ENCODE data around the gene SNX27.

Gene SNX27

DNA sequence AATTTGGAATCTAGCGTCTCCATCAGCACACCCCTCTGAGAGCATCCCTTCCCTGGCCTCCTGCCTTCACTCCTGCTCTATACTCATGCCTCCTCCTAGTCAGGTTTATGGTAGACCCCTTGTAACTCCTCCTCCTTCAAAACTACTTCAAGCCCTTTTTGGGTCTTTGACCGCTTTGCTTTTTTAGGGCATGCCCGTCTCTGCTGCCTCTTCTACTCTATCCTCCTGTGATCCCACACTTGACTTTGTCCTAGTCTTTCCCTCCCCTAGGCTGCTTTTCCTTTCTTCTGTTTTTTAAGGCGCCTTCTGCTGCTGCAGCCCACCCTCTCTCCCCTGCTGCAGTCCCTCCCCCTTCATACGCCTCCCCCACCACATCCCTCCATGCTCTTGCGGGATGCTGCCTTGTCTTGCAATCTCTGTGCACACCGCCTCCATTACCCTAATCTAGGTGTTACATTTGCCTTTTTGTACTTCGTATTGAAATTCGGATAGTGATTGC is 1.5 kb downstream of the SNX27 start:
- no peaks in the 10 kb centered on the region for H3K9me3 ChIP-seq (ENCODE audit: control insufficient read depth, insufficient read depth, low read depth, low read length)
- ChIA-PET POLR2A (no interaction called here), CTCF (no interaction called here)
- H3K36me3 ChIP-seq (ENCODE audit: control insufficient read depth in 2 of 2, insufficient read depth in 1 of 2, low read length in 2 of 2) = peaks cover 0 to 7% of the 10 kb centered on the region in 2 experiments; a peak in 2 of 3 replicates
- peak overlapping the region; percentile 79; the same call in 1 of the 2 replicates for H3K27ac ChIP-seq (ENCODE audit: extremely low read depth, low read depth, low read length)
- H3K4me3 ChIP-seq (ENCODE audit: low read depth, low read length) = peak overlapping the region; percentile 97
- peaks cover 23% of the 10 kb centered on the region for H3K4me1 ChIP-seq (ENCODE audit: control insufficient read depth, insufficient read depth, low read length)
- no peak for TF ChIP-seq ZNF2 (tag by site-specific recombination; IDR thresholded peaks at IDR 0.05)
- TF ChIP-seq MEIS1 (CRISPR knock-in tag; IDR thresholded peaks at IDR 0.05; ENCODE audit: borderline replicate concordance) = no peak
- no peak for TF ChIP-seq HOXD13 (CRISPR knock-in tag; IDR thresholded peaks at IDR 0.05; ENCODE audit: borderline replicate concordance)
- no peak for TF ChIP-seq SCRT1 (tag by site-specific recombination; IDR thresholded peaks at IDR 0.05; ENCODE audit: borderline replicate concordance)
- TF ChIP-seq ZNF175 (tag by site-specific recombination; IDR thresholded peaks at IDR 0.05) = no peak
- TF ChIP-seq, protein P1, sequence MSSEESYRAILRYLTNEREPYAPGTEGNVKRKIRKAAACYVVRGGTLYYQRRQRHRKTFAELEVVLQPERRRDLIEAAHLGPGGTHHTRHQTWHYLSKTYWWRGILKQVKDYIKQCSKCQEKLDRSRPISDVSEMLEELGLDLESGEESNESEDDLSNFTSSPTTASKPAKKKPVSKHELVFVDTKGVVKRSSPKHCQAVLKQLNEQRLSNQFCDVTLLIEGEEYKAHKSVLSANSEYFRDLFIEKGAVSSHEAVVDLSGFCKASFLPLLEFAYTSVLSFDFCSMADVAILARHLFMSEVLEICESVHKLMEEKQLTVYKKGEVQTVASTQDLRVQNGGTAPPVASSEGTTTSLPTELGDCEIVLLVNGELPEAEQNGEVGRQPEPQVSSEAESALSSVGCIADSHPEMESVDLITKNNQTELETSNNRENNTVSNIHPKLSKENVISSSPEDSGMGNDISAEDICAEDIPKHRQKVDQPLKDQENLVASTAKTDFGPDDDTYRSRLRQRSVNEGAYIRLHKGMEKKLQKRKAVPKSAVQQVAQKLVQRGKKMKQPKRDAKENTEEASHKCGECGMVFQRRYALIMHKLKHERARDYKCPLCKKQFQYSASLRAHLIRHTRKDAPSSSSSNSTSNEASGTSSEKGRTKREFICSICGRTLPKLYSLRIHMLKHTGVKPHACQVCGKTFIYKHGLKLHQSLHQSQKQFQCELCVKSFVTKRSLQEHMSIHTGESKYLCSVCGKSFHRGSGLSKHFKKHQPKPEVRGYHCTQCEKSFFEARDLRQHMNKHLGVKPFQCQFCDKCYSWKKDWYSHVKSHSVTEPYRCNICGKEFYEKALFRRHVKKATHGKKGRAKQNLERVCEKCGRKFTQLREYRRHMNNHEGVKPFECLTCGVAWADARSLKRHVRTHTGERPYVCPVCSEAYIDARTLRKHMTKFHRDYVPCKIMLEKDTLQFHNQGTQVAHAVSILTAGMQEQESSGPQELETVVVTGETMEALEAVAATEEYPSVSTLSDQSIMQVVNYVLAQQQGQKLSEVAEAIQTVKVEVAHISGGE (tag by site-specific recombination; conservative IDR thresholded peaks at IDR 0.05; ENCODE audit: low read depth) = no peak
- no peak for TF ChIP-seq ZNF138 (tag by site-specific recombination; IDR thresholded peaks at IDR 0.05; ENCODE audit: borderline replicate concordance)
- no peak for TF ChIP-seq ZNF426 (tag by site-specific recombination; IDR thresholded peaks at IDR 0.05)
- TF ChIP-seq, protein P2, sequence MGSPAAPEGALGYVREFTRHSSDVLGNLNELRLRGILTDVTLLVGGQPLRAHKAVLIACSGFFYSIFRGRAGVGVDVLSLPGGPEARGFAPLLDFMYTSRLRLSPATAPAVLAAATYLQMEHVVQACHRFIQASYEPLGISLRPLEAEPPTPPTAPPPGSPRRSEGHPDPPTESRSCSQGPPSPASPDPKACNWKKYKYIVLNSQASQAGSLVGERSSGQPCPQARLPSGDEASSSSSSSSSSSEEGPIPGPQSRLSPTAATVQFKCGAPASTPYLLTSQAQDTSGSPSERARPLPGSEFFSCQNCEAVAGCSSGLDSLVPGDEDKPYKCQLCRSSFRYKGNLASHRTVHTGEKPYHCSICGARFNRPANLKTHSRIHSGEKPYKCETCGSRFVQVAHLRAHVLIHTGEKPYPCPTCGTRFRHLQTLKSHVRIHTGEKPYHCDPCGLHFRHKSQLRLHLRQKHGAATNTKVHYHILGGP (tag by site-specific recombination; IDR thresholded peaks at IDR 0.05) = no peak
- TF ChIP-seq ZNF837 (tag by site-specific recombination; IDR thresholded peaks at IDR 0.05) = peak; percentile 75; the same call in 1 of the 2 replicates
- TF ChIP-seq, protein P3, sequence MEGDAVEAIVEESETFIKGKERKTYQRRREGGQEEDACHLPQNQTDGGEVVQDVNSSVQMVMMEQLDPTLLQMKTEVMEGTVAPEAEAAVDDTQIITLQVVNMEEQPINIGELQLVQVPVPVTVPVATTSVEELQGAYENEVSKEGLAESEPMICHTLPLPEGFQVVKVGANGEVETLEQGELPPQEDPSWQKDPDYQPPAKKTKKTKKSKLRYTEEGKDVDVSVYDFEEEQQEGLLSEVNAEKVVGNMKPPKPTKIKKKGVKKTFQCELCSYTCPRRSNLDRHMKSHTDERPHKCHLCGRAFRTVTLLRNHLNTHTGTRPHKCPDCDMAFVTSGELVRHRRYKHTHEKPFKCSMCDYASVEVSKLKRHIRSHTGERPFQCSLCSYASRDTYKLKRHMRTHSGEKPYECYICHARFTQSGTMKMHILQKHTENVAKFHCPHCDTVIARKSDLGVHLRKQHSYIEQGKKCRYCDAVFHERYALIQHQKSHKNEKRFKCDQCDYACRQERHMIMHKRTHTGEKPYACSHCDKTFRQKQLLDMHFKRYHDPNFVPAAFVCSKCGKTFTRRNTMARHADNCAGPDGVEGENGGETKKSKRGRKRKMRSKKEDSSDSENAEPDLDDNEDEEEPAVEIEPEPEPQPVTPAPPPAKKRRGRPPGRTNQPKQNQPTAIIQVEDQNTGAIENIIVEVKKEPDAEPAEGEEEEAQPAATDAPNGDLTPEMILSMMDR (tag by site-specific recombination; IDR thresholded peaks at IDR 0.05) = no peak
- TF ChIP-seq KLF7 (tag by site-specific recombination; IDR thresholded peaks at IDR 0.05; ENCODE audit: borderline replicate concordance) = no peak
- TF ChIP-seq ZBTB8A (tag by site-specific recombination; IDR thresholded peaks at IDR 0.05) = peak; percentile 79
- no peak for TF ChIP-seq YY1 (tag by site-specific recombination; IDR thresholded peaks at IDR 0.05)
- TF ChIP-seq EGR2 (tag by site-specific recombination; IDR thresholded peaks at IDR 0.05; ENCODE audit: low read depth) = peak; percentile 43; the same call in 1 of the 2 replicates
- TF ChIP-seq ZNF16 (tag by site-specific recombination; IDR thresholded peaks at IDR 0.05; ENCODE audit: low read depth) = no peak
- TF ChIP-seq ZNF530 (tag by site-specific recombination; IDR thresholded peaks at IDR 0.05; ENCODE audit: low read depth) = no peak
- TF ChIP-seq GLI2 (tag by site-specific recombination; IDR thresholded peaks at IDR 0.05; ENCODE audit: borderline replicate concordance, low read depth) = no peak
- TF ChIP-seq PRDM1 (tag by site-specific recombination; IDR thresholded peaks at IDR 0.05) = no peak
- no peak for TF ChIP-seq ZNF596 (tag by site-specific recombination; IDR thresholded peaks at IDR 0.05)
- TF ChIP-seq SALL2 (tag by site-specific recombination; IDR thresholded peaks at IDR 0.05; ENCODE audit: borderline replicate concordance) = no peak
- no peak for TF ChIP-seq ZNF830 (tag by site-specific recombination; IDR thresholded peaks at IDR 0.05; ENCODE audit: low read depth)
- no peak for TF ChIP-seq ZNF23 (tag by site-specific recombination; IDR thresholded peaks at IDR 0.05; ENCODE audit: borderline replicate concordance)
- no peak for TF ChIP-seq ZNF629 (tag by site-specific recombination; IDR thresholded peaks at IDR 0.05)
- TF ChIP-seq ZNF514 (tag by site-specific recombination; IDR thresholded peaks at IDR 0.05) = no peak
- TF ChIP-seq ZNF248 (tag by site-specific recombination; IDR thresholded peaks at IDR 0.05) = no peak
- TF ChIP-seq ZNF324 (tag by site-specific recombination; IDR thresholded peaks at IDR 0.05) = no peak
- no peak for TF ChIP-seq FEZF1 (tag by site-specific recombination; IDR thresholded peaks at IDR 0.05)
- TF ChIP-seq, protein P4, sequence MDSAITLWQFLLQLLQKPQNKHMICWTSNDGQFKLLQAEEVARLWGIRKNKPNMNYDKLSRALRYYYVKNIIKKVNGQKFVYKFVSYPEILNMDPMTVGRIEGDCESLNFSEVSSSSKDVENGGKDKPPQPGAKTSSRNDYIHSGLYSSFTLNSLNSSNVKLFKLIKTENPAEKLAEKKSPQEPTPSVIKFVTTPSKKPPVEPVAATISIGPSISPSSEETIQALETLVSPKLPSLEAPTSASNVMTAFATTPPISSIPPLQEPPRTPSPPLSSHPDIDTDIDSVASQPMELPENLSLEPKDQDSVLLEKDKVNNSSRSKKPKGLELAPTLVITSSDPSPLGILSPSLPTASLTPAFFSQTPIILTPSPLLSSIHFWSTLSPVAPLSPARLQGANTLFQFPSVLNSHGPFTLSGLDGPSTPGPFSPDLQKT (IDR thresholded peaks at IDR 0.05; ENCODE audit: borderline replicate concordance, low read depth, low read length) = no peak
- TF ChIP-seq ZNF146 (tag by site-specific recombination; IDR thresholded peaks at IDR 0.05) = no peak
- TF ChIP-seq, protein P5, sequence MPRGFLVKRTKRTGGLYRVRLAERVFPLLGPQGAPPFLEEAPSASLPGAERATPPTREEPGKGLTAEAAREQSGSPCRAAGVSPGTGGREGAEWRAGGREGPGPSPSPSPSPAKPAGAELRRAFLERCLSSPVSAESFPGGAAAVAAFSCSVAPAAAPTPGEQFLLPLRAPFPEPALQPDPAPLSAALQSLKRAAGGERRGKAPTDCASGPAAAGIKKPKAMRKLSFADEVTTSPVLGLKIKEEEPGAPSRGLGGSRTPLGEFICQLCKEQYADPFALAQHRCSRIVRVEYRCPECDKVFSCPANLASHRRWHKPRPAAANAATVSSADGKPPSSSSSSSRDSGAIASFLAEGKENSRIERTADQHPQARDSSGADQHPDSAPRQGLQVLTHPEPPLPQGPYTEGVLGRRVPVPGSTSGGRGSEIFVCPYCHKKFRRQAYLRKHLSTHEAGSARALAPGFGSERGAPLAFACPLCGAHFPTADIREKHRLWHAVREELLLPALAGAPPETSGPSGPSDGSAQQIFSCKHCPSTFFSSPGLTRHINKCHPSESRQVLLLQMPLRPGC (tag by site-specific recombination; IDR thresholded peaks at IDR 0.05) = no peak
